Measurements from ENCODE around the gene NOP14.

GRCh38 chr4:2961811-2962441 is 1.3 kb downstream of the NOP14 start:
- TF ChIP-seq SP1 (IDR thresholded peaks at IDR 0.05) (no peak), TARDBP (IDR thresholded peaks at IDR 0.05) (no peak), NFRKB (IDR thresholded peaks at IDR 0.05) (no peak), L3MBTL2 (conservative IDR thresholded peaks at IDR 0.05) (no peak), HDGF (IDR thresholded peaks at IDR 0.05; ENCODE audit: borderline replicate concordance) (no peak), FOXA1 (IDR thresholded peaks at IDR 0.05) (no peak), FOXM1 (IDR thresholded peaks at IDR 0.05; ENCODE audit: borderline replicate concordance) (no peak), ARNT (IDR thresholded peaks at IDR 0.05) (no peak), BHLHE40 (IDR thresholded peaks at IDR 0.05; ENCODE audit: borderline replicate concordance) (no peak), ELF4 (IDR thresholded peaks at IDR 0.05) (no peak), PKNOX1 (IDR thresholded peaks at IDR 0.05) (no peak), LEF1 (IDR thresholded peaks at IDR 0.05; ENCODE audit: borderline replicate concordance) (no peak)
